Subcutaneous abdominal adipose tissue (tissue), 5 donors: Measurements from ENCODE around the gene STXBP6.
"Not testable (repeated sequence)": the region's sequence is repeated elsewhere in the genome, so short reads cannot be mapped to it uniquely, and the experiment has no call there.

Experiments
- H3K27ac ChIP-seq: one replicate; pipeline ENCODE4 v1.7.0; 2013; ENCODE audit warnings: low read depth, mild to moderate bottlenecking, inconsistent platforms, low read length, moderate library complexity
- H3K27me3 ChIP-seq, 5 donors: one replicate each; pipeline ENCODE4 v1.7.0; 2013; ENCODE audit warnings: low read length in 5 of 5, inconsistent platforms in 1 of 5; ENCODE audit not compliant: control insufficient read depth in 5 of 5, insufficient read depth in 4 of 5
- H3K36me3 ChIP-seq, 5 donors: one replicate each; pipeline ENCODE4 v1.7.0; 2013; ENCODE audit warnings: low read length in 5 of 5; ENCODE audit not compliant: control insufficient read depth in 5 of 5, insufficient read depth in 5 of 5
- H3K4me1 ChIP-seq, 5 donors: one replicate each; pipeline ENCODE4 v1.7.0; 2013; ENCODE audit warnings: low read length in 5 of 5, mild to moderate bottlenecking in 3 of 5, moderate library complexity in 1 of 5; ENCODE audit not compliant: control insufficient read depth in 5 of 5, insufficient read depth in 5 of 5
- H3K4me3 ChIP-seq, 5 donors: one replicate each; pipeline ENCODE4 v1.7.0; 2013; ENCODE audit warnings: low read length in 5 of 5, low read depth in 1 of 5
- H3K9ac ChIP-seq, 5 donors: one replicate each; pipeline ENCODE4 v1.7.0; 2013; ENCODE audit warnings: low read length in 5 of 5, mild to moderate bottlenecking in 4 of 5, moderate library complexity in 3 of 5
- H3K9me3 ChIP-seq, 5 donors: one replicate each; pipeline ENCODE4 v1.7.0; 2013; ENCODE audit warnings: low read length in 5 of 5; ENCODE audit not compliant: control insufficient read depth in 5 of 5
- donor health status: healthy.
- donor health status: healthy.
- donor health status: healthy.
- donor health status: healthy.
- donor health status: healthy.

The STXBP6 gene

DNA sequence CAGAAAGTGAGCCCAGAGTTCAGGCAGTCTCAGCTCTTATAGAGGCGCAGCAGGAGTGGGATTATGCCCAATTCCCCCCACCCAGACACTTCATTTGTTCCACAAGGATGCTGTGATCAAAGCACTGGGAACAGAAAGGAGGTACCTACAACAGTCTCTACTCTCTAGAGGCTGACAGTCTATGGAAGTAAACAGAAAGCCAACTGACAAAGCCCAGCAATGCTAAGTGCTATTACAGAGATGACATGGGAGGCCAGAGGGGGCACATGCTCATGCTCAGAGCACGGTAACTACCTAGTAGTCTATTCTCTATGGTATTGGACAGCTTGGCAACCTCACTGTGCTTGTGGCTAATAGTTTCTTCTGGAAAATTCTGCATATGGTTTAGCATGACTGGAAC, 85.9 kb downstream of the STXBP6 start:
- no peaks in the 10 kb centered on the region for H3K9me3 ChIP-seq
- H3K27me3 ChIP-seq, result no peaks in the 10 kb centered on the region
- no peak overlapping the region for H3K9ac ChIP-seq
- H3K36me3 ChIP-seq, result no peaks in the 10 kb centered on the region
- H3K4me3 ChIP-seq, result no peak overlapping the region
- no peak overlapping the region for H3K27ac ChIP-seq
- H3K4me1 ChIP-seq, result peaks cover 4 to 30% (median 15%) of the 10 kb centered on the region in 5 donors

DNA sequence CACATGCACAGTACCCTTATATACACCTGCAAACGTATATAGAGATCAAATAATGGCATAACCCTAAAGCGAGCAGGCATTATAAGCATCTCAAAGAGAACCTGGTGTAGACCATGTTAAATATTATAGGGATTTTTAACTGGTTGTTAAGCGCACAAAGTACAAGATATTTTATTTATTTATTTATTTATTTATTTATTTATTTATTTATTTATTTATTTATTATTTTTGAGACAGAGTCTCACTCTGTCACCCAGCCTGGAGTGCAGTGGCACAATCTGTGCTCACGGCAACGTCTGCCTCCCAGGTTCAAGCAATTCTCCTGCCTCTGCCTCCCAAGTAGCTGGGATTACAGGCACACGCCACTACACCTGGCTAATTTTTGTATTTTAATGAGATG, 87.8 kb downstream of the STXBP6 start:
- H3K9ac ChIP-seq, H3K27ac ChIP-seq, H3K9me3 ChIP-seq, H3K27me3 ChIP-seq, H3K36me3 ChIP-seq, H3K4me3 ChIP-seq: not testable (repeated sequence)
- peaks cover 4 to 33% (median 15%) of the 10 kb centered on the region in 5 donors for H3K4me1 ChIP-seq

DNA sequence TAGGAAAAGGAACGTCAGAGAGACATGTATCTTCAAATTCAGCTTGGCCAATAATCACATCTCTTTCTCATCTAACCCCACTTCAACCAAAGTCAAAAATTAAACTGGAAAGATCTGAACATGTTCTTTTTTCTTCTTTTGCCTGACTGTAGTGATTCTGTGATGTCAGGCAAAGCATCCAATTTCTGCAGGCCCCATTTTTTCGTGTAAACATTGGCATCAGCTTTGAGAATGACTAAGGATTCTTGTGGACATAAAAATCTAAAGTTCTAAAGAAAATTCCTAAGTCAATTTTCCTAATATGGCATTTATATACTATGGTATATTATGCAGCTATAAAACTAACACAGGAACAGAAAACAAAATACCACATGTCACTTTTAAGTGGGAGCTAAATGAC, 89.1 kb downstream of the STXBP6 start:
- Histone ChIP-seq H3K9ac (no peak overlapping the region), H3K4me3 (no peak overlapping the region), H3K9me3 (no peaks in the 10 kb centered on the region), H3K36me3 (no peaks in the 10 kb centered on the region), H3K27me3 (no peaks in the 10 kb centered on the region), H3K27ac (no peak overlapping the region), H3K4me1 (peaks cover 0 to 21% (median 3%) of the 10 kb centered on the region in 5 donors)

DNA sequence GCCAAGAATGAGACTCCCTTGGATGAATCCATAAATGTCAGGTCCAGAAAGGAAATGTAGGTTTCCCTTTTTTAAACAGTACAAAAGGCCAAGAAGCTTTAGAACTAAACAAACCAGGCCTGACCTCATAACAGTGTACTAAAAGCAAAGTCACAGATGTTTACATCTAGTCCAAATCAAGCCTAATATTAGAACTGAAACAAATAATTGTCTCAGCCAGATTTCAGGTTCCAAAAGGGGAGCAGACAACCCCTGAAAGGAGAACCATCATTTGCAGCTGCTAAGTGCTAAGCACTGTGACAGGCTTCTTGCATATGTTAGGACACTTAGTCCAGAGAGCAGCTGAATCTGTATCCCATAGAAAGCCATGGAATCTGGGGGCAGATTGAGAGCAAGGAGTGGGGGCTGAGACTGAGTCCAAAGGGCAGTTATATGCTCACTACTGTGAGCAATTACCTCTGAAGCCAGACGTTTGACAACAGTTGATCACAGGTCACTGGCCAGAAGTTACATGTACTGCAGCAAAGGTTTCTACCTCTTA, 90.1 kb downstream of the STXBP6 start:
- no peak overlapping the region for H3K27ac ChIP-seq
- peaks cover 0 to 18% (median 0%) of the 10 kb centered on the region in 5 donors for H3K4me1 ChIP-seq
- H3K36me3 ChIP-seq, result no peaks in the 10 kb centered on the region
- H3K9ac ChIP-seq, result no peak overlapping the region
- no peaks in the 10 kb centered on the region for H3K9me3 ChIP-seq
- no peak overlapping the region for H3K4me3 ChIP-seq
- no peaks in the 10 kb centered on the region for H3K27me3 ChIP-seq

DNA sequence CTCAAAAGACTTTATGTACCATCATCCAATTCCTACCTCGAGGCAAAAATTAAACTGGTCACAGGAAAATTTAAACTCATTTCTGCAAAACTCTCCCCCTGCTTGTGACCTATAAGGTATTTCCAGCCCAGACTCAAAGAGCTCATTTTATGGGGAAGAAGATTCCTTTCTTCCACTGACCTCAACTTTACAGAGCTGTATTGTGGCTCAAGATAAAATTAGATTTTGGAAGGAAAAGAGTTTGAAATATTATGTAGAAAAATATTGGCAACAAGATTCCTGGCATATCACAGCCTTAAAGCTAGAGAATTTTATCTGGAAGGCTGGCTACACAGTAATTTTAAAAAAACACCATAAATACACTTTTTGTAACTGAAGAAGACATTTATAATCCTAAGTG, 91.7 kb downstream of the STXBP6 start:
- Histone ChIP-seq H3K4me3 (no peak overlapping the region), H3K27ac (no peak overlapping the region), H3K4me1 (peaks cover 0 to 24% (median 0%) of the 10 kb centered on the region in 5 donors), H3K9ac (no peak overlapping the region), H3K27me3 (no peaks in the 10 kb centered on the region), H3K36me3 (no peaks in the 10 kb centered on the region), H3K9me3 (no peaks in the 10 kb centered on the region)

DNA sequence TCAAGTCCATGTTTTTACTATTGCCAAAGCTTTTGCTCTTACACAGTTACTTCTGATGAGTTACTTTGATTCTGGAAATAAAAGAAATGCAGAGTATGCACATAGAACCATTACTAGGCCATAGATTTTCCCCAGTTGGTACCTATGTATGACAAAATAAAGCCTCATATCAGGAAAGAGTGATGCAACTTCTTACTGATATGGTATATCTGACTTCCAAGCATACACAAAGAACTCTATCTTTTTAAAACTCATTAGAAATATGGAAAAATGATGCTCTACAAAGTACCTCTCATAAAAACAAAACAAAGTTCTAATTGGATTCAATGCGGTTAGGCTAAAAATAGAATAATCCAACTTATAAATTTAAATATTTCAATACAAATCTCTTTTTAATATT, 92.1 kb downstream of the STXBP6 start:
- peaks cover 0 to 28% (median 2%) of the 10 kb centered on the region in 5 donors for H3K4me1 ChIP-seq
- no peak overlapping the region for H3K27ac ChIP-seq
- no peaks in the 10 kb centered on the region for H3K36me3 ChIP-seq
- peaks cover 0 to 4% (median 0%) of the 10 kb centered on the region in 5 donors for H3K9me3 ChIP-seq
- no peak overlapping the region for H3K9ac ChIP-seq
- H3K27me3 ChIP-seq, result no peaks in the 10 kb centered on the region
- H3K4me3 ChIP-seq, result no peak overlapping the region

DNA sequence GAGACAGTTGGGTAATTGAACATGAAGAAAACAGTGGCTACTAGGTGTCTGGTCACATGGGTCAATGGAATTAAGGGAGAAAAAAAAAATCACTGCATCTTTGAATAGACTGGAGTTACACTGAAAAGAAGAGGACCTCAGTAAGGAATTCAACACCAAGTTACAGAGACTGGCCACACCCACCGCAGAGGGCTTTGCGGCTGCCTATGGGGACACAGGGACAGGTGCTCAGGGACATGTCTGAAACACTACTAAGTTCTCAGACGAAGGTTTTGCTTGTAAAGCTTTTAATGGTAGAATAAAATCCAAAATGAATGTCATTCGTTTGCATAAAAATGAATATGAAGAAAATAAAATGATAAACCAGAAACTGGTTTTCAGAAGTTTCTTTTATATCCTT, 93.8 kb downstream of the STXBP6 start:
- H3K4me3 ChIP-seq, result no peak overlapping the region
- H3K9me3 ChIP-seq, result peaks cover 0 to 4% (median 0%) of the 10 kb centered on the region in 5 donors
- no peaks in the 10 kb centered on the region for H3K27me3 ChIP-seq
- peaks cover 0 to 29% (median 2%) of the 10 kb centered on the region in 5 donors for H3K4me1 ChIP-seq
- H3K9ac ChIP-seq, result no peak overlapping the region
- H3K36me3 ChIP-seq, result no peaks in the 10 kb centered on the region
- H3K27ac ChIP-seq, result no peak overlapping the region

DNA sequence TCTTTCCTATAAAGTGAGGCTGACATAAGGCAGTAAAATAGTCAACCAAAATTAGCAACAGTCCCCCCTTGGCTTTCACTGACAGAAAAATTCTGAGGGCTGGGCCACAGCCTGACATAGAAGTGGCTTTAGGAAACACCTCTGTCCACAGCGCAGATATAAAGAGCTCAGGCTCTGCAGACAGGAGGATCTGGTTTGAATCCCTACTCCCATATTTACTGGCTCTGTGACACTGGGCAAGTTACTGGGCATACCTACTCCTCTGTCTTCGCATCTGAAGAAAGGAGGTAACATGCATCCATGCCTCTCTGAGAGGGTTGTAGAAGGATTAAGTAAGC, 95.3 kb downstream of the STXBP6 start:
- Histone ChIP-seq H3K4me1 (peaks cover 0 to 20% (median 2%) of the 10 kb centered on the region in 5 donors), H3K9ac (no peak overlapping the region), H3K4me3 (no peak overlapping the region), H3K27me3 (no peaks in the 10 kb centered on the region), H3K36me3 (no peaks in the 10 kb centered on the region), H3K27ac (no peak overlapping the region), H3K9me3 (peaks cover 0 to 4% (median 0%) of the 10 kb centered on the region in 5 donors)

DNA sequence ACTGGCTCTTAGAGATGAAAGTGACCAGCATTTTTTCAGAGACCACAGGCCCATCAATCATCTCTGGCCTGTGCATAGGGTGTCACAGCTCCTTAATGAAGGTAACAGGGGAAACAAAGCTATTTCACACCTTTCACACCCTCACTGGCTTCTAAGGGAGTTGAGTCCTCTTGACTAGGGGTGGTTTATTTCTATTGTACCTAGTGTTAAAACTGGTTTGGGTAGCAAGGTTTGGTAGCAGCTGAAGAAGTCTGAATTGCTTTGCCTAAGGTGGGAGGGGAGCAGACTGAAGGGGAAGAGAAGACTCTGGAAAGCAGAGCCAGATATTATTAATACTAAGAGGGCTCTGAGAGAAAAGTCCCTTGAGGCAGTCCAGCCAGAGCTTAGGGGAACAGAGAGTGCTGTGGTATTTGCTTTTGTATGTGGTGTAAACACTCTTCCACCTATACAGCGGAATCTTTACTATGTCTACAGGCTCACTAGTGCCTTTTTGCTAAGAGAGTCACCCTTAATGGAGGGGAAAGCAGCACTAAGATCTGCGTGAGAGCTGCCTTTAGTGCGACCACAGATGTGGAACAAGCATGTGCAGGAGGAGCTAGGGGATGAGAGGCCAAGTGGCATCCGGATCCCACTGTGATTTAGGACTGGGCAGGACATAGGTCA, 95.8 kb downstream of the STXBP6 start:
- H3K4me1 ChIP-seq, result peaks cover 0 to 15% (median 2%) of the 10 kb centered on the region in 5 donors
- no peak overlapping the region for H3K4me3 ChIP-seq
- H3K27ac ChIP-seq, result no peak overlapping the region
- no peaks in the 10 kb centered on the region for H3K27me3 ChIP-seq
- H3K36me3 ChIP-seq, result no peaks in the 10 kb centered on the region
- H3K9ac ChIP-seq, result peak overlapping the region in 1 of 5 donors; percentile 2
- peaks cover 0 to 4% (median 0%) of the 10 kb centered on the region in 5 donors for H3K9me3 ChIP-seq

DNA sequence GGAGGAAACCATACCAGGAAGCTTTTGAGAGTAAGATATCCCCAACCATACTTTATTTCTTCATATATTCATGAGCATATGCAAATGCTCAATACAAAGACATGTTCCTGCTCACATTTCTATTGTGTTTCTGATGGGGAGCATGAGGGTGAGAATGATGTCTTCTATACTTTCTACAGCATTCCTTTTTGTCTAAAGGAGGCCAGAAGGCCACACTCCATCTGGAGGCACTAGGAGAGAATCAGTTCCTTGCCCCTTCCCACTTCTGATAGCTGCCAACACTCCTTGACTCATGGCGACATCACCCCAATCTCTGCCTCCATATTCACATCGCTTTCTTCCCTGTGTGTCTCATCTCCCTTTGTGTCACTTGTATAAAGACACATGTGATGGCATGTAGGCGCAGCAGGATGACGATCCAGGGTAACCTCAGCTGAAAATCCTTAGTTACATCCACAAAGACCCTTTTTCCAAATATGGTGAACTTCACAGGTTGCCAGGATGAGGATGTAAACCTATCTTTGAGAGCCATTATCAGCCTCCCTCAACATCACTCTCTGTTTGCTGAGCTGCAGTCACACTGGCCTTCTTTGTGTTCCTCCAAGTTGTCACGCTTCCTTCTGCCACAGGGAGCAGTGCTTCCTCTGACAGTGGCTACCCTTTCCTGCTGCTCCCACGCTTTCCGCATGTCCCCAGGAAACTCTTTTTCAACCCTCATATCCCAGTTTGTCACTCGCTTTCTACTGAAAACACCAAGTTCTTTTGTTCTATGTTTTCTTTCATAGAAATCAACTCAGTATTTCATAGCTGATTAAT, 96.9 kb downstream of the STXBP6 start:
- Histone ChIP-seq H3K4me3 (no peak overlapping the region), H3K4me1 (peaks cover 0 to 11% (median 2%) of the 10 kb centered on the region in 5 donors), H3K36me3 (no peaks in the 10 kb centered on the region), H3K27ac (no peak overlapping the region), H3K9me3 (peaks cover 0 to 4% (median 0%) of the 10 kb centered on the region in 5 donors), H3K9ac (no peak overlapping the region), H3K27me3 (no peaks in the 10 kb centered on the region)
